ENCODE results near the gene AKAP13. TPM values are rescaled to one million over a fixed set of nuclear protein-coding genes. Genes with fewer than 3 reads are reported as not detected.
A peak's percentile ranks its signal among the peaks of the same experiment; 100 is the strongest.
"Not testable (repeated sequence)": the region's sequence is repeated elsewhere in the genome, so short reads cannot be mapped to it uniquely, and the experiment has no call there.

Gene AKAP13
- total RNA-seq, 2 experiments from 2014 or later: 282 to 304 TPM

- Histone ChIP-seq H3K9me3 (ENCODE audit: control insufficient read depth in 1 of 2, insufficient read depth in 1 of 2, low read length in 2 of 2) (no peaks in the 10 kb centered on the region), H3K27ac (ENCODE audit: low read depth in 1 of 2, low read length in 2 of 2) (peak overlapping the region in 1 of 2 donors; percentile 96), H3K4me3 (ENCODE audit: low read length) (peak overlapping the region; percentile 62), H3K4me1 (ENCODE audit: insufficient read depth, low read length) (peaks cover 53% of the 10 kb centered on the region), H3K27me3 (ENCODE audit: control insufficient read depth in 1 of 2, insufficient read depth in 2 of 2, low read length in 2 of 2) (no peaks in the 10 kb centered on the region), H3K36me3 (ENCODE audit: insufficient read depth, low read length) (peaks cover 43% of the 10 kb centered on the region)
- H3K36me3 Mint-ChIP-seq (ENCODE audit: low read depth): peaks cover 95% of the 10 kb centered on the region
- POLR2A ChIA-PET: interaction anchor here (0.7 to 2.1 kb wide), 4 partner anchors 33 to 255 kb away, joined by 3 to 7 read pairs (median 4); no protein-coding TSS in a partner anchor
- peaks cover 78% of the 10 kb centered on the region for H3K4me1 Mint-ChIP-seq (ENCODE audit: low read depth)
- CTCF ChIA-PET: no interaction called here
- H3K9me3 Mint-ChIP-seq: no peaks in the 10 kb centered on the region
- intact Hi-C loops (cut with DNase I, micrococcal nuclease): loop anchor here in 1 of 2 experiments (5.0 kb wide), 1 partner anchor 67 kb away; no protein-coding TSS in a partner anchor
- DNase-seq: peak in 3 of 14 experiments; percentile 22 to 44 (median 23)
- peak overlapping the region; percentile 87 for H3K4me3 Mint-ChIP-seq
- no peaks in the 10 kb centered on the region for H3K27me3 Mint-ChIP-seq
- TF ChIP-seq CTCF (IDR thresholded peaks at IDR 0.05): no peak
- H3K27ac Mint-ChIP-seq: peak overlapping the region; percentile 100
- no peak for ATAC-seq (ENCODE audit: poor library complexity)
These were observed 204.5 kb downstream of the AKAP13 start for GRCh38 chr15:85584872-85585271.

- Histone ChIP-seq H3K4me1 (ENCODE audit: insufficient read depth, low read length) (peaks cover 40% of the 10 kb centered on the region), H3K36me3 (ENCODE audit: insufficient read depth, low read length) (peaks cover 41% of the 10 kb centered on the region)
- DNase-seq; CTCF ChIA-PET; H3K9me3 ChIP-seq (ENCODE audit: control insufficient read depth in 1 of 2, insufficient read depth in 1 of 2, low read length in 2 of 2); H3K9me3 Mint-ChIP-seq; ATAC-seq (ENCODE audit: poor library complexity); H3K27ac ChIP-seq (ENCODE audit: low read depth in 1 of 2, low read length in 2 of 2); H3K4me3 ChIP-seq (ENCODE audit: low read length); H3K27me3 Mint-ChIP-seq; H3K27me3 ChIP-seq (ENCODE audit: control insufficient read depth in 1 of 2, insufficient read depth in 2 of 2, low read length in 2 of 2): not testable (repeated sequence)
- Mint-ChIP-seq H3K4me3 (peak overlapping the region; percentile 87), H3K36me3 (ENCODE audit: low read depth) (peaks cover 92% of the 10 kb centered on the region), H3K27ac (peak overlapping the region; percentile 100), H3K4me1 (ENCODE audit: low read depth) (peaks cover 73% of the 10 kb centered on the region)
- intact Hi-C loops (cut with DNase I, micrococcal nuclease): loop anchor here in 1 of 2 experiments (5.0 kb wide), 1 partner anchor 66 kb away; no protein-coding TSS in a partner anchor
- POLR2A ChIA-PET: interaction anchor here (0.9 to 2.1 kb wide), 3 partner anchors 11 to 32 kb away, joined by 3 to 7 read pairs (median 3); no protein-coding TSS in a partner anchor
These were observed 205.8 kb downstream of the AKAP13 start for GRCh38 chr15:85586196-85586595.

GRCh38 chr15:85587707-85588411 lies 207.5 kb downstream of the AKAP13 start:
- H3K9me3 ChIP-seq (ENCODE audit: control insufficient read depth in 1 of 2, insufficient read depth in 1 of 2, low read length in 2 of 2): no peaks in the 10 kb centered on the region
- no peaks in the 10 kb centered on the region for H3K27me3 ChIP-seq (ENCODE audit: control insufficient read depth in 1 of 2, insufficient read depth in 2 of 2, low read length in 2 of 2)
- CTCF ChIA-PET: interaction anchor here (1.0 kb wide), 1 partner anchor 31 kb away, joined by 4 read pairs; no protein-coding TSS in a partner anchor
- H3K4me1 ChIP-seq (ENCODE audit: insufficient read depth, low read length): peaks cover 23% of the 10 kb centered on the region
- H3K9me3 Mint-ChIP-seq: no peaks in the 10 kb centered on the region
- H3K4me1 Mint-ChIP-seq (ENCODE audit: low read depth): peaks cover 66% of the 10 kb centered on the region
- no peak for TF ChIP-seq CTCF (IDR thresholded peaks at IDR 0.05)
- peaks cover 43% of the 10 kb centered on the region for H3K36me3 ChIP-seq (ENCODE audit: insufficient read depth, low read length)
- H3K4me3 ChIP-seq (ENCODE audit: low read length): no peak overlapping the region
- H3K4me3 Mint-ChIP-seq: no peak overlapping the region
- H3K27ac ChIP-seq (ENCODE audit: low read depth in 1 of 2, low read length in 2 of 2): no peak overlapping the region
- DNase-seq (peak in 1 of 14 experiments; percentile 33), ATAC-seq (ENCODE audit: poor library complexity) (no peak)
- peaks cover 92% of the 10 kb centered on the region for H3K36me3 Mint-ChIP-seq (ENCODE audit: low read depth)
- no peak overlapping the region for H3K27ac Mint-ChIP-seq
- intact Hi-C loops (cut with DNase I, micrococcal nuclease): loop anchor here in 1 of 2 experiments (5.0 kb wide), 1 partner anchor 64 kb away; no protein-coding TSS in a partner anchor
- H3K27me3 Mint-ChIP-seq: no peaks in the 10 kb centered on the region
- POLR2A ChIA-PET: interaction anchor here (0.9 to 1.1 kb wide), 2 partner anchors 9 to 38 kb away, joined by 3 to 4 read pairs; no protein-coding TSS in a partner anchor
